Left ventricle myocardium inferior (tissue), 1 donor: Measurements from ENCODE around the gene FAM193A. TPM values are rescaled to one million over a fixed set of nuclear protein-coding genes. Genes with fewer than 3 reads are reported as not detected.
"Not testable (repeated sequence)": the region's sequence is repeated elsewhere in the genome, so short reads cannot be mapped to it uniquely, and the experiment has no call there.

Experiments used
- DNase-seq: peaks from one replicate; pipeline ENCODE4 v3.0.0-alpha.2; 2020
- H3K27ac ChIP-seq: fragments of 200-600 bp; replicated peaks from 2 replicates; pipeline ENCODE4 v1.8.0; 2021
- H3K27me3 ChIP-seq: fragments of 200-600 bp; 2 replicates; pipeline ENCODE4 v1.8.0; 2021; ENCODE audit warnings: low read depth
- H3K36me3 ChIP-seq: fragments of 200-600 bp; 2 replicates; pipeline ENCODE4 v1.8.0; 2021
- H3K4me1 ChIP-seq: fragments of 200-600 bp; 2 replicates; pipeline ENCODE4 v1.8.0; 2021
- H3K4me3 ChIP-seq: fragments of 200-600 bp; 2 replicates; pipeline ENCODE4 v1.8.0; 2021; ENCODE audit warnings: mild to moderate bottlenecking, moderate library complexity
- H3K9me3 ChIP-seq: fragments of 200-600 bp; replicated peaks from 2 replicates; pipeline ENCODE4 v1.8.0; 2021
- intact Hi-C: fragments of 100-400 bp; cut with micrococcal nuclease; formaldehyde crosslinking; loops from one replicate; pipeline ENCODE4 v1.11.0; 2022
- total RNA-seq: library from RNA; stranded (reverse); fragmentation: NEBNext Ultra II Directional; extraction: Animal tissue kit (Norgen Biotek cat#: 25700); gene quantifications from one replicate; pipeline ENCODE4 v1.2.1, GENCODE V29; 2021
- TF ChIP-seq, protein P1 (sequence below): fragments of 200-600 bp; IDR thresholded peaks from 2 replicates; pipeline ENCODE4 v1.8.0; 2021; ENCODE audit warnings: antibody characterized with exemption, mild to moderate bottlenecking, borderline replicate concordance
- donor health status: DM: no; HTN: yes; CAD: no; lungs with severe emphysema.

The FAM193A gene
- total RNA-seq, 1 donor from 2014 or later: 16.0 TPM

DNA sequence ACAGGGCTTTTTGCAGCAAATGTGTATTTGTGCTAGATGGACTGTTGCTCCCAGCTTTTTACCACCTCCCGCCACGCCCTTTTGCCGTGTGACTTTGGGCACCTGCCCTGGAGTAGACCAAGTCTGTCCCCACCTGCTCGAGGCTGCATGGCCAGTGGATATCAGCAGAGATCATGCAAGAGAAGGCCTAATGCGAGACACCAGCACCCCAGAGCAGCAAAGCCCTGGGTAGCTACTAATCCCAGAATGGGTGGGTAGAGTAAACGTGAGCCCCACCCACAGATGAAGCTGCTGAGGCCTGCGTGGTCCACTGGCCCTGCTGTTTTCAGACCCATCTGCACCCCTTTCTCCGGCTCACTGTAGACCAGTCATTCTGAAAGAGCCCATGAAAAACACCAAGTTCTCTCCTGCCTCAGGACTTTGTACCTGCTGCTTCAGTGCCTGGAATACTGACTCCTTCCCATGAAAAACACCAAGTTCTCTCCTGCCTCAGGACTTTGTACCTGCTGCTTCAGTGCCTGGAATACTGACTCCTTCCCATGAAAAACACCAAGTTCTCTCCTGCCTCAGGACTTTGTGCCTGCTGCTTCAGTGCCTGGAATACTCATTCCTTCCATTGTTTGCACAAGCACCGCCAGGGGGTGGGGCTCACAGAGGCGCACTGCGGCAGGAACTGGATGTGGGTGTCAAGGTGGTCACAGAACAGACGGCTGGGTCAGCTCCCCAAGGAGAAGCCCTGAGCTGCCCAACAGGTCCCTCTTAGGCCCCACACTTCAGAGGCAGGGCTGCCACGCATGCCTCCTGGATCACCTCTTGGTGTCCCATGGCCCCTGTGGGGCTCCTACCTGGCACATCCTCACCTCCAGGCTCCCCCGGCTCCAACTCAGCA, 224.8 kb downstream of the FAM193A start:
- TF ChIP-seq, protein P1, sequence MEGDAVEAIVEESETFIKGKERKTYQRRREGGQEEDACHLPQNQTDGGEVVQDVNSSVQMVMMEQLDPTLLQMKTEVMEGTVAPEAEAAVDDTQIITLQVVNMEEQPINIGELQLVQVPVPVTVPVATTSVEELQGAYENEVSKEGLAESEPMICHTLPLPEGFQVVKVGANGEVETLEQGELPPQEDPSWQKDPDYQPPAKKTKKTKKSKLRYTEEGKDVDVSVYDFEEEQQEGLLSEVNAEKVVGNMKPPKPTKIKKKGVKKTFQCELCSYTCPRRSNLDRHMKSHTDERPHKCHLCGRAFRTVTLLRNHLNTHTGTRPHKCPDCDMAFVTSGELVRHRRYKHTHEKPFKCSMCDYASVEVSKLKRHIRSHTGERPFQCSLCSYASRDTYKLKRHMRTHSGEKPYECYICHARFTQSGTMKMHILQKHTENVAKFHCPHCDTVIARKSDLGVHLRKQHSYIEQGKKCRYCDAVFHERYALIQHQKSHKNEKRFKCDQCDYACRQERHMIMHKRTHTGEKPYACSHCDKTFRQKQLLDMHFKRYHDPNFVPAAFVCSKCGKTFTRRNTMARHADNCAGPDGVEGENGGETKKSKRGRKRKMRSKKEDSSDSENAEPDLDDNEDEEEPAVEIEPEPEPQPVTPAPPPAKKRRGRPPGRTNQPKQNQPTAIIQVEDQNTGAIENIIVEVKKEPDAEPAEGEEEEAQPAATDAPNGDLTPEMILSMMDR: peak; percentile 24
- intact Hi-C loops: loop anchor here (10.0 kb wide), 1 partner anchor 194 kb away; no protein-coding TSS in a partner anchor
- Histone ChIP-seq H3K9me3 (no peaks in the 10 kb centered on the region), H3K36me3 (no peaks in the 10 kb centered on the region), H3K27me3 (no peaks in the 10 kb centered on the region), H3K27ac (no peak overlapping the region), H3K4me1 (peaks cover 26% of the 10 kb centered on the region), H3K4me3 (no peak overlapping the region)
- DNase-seq: no peak

DNA sequence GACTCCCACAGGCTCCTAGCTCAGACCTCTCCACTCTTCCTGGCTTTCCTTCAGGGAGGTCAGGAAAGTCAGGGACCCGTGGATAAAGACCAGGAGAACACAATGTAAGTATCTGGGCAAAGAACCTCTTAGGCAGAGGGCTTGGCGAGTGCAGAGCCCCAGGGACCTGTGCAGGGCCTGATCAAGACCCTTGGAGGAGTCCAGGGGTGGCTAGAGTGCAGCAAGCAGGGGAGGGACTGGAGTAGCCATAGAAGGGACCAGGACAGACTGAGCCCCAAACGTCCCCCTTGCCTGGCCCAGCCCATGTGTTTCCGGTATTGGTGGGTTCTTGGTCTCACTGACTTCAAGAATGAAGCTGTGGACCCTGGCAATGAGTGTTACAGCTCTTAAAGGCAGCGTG, 225.6 kb downstream of the FAM193A start:
- Histone ChIP-seq H3K4me1 (peaks cover 20% of the 10 kb centered on the region), H3K27me3 (no peaks in the 10 kb centered on the region), H3K27ac (no peak overlapping the region), H3K4me3 (no peak overlapping the region), H3K36me3 (no peaks in the 10 kb centered on the region), H3K9me3 (no peaks in the 10 kb centered on the region)
- DNase-seq: no peak
- TF ChIP-seq, protein P1: no peak
- intact Hi-C loops: loop anchor here (10.0 kb wide), 1 partner anchor 193 kb away; no protein-coding TSS in a partner anchor

DNA sequence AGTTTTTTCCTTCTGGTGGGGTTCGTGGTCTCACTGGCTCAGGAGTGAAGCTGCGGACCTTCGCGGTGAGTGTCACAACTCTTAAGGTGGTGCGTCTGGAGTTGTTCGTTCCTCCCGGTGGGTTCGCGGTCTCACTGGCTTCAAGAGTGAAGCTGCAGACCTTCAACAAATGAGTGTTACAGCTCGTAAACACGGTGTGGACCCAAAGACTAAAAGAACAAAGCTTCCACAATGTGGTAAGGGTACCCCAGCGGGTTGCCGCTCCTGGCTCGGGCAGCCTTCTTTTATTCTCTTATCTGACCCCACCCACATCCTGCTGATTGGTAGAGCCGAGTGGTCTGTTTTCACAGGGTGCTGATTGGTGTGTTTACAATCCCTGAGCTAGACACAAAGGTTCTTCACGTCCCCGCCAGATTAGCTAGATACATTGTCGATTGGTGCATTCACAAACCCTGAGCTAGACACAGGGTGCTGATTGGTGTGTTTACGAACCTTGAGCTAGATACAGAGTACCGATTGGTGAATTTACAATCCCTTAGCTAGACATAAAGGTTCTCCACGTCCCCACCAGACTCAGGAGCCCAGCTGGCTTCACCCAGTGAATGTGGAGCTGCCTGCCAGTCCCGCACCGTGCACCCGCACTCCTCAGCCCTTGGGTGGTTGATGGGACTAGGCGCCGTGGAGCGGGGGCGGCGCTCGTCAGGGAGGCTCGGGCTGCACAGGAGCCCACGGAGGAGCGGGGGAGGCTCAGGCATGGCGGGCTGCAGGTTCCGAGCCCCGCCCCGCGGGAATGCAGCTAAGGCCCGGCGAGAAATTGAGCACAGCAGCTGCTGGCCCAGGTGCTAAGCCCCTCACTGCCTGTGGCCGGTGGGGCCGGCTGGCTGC, 226.3 kb downstream of the FAM193A start:
- H3K4me3 ChIP-seq, H3K27me3 ChIP-seq, H3K9me3 ChIP-seq, H3K36me3 ChIP-seq, DNase-seq, H3K27ac ChIP-seq: not testable (repeated sequence)
- H3K4me1 ChIP-seq: peaks cover 25% of the 10 kb centered on the region
- intact Hi-C loops: loop anchor here (10.0 kb wide), 1 partner anchor 192 kb away; no protein-coding TSS in a partner anchor

DNA sequence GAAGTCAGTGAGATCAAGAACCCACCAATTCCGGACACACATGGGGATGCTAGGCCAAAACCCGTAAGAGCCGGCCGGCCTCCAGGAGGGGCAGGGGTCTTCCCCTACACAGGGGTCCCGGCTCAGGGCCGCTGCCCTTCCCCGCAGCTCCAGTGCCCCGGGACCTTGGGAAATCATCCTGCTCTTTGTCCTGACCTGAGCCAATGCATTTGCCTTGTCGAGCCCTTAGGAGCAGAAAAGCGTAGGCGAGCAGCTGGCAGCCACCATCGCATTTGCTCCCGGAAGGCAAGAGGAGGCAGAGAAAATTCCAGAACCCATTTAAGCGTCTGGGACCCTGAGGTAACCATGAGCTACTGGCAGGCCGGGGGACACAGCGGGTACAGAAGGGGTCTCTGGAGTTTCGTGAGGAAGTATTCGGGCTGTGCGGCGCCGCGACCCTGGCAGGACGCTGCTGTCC, 227.1 kb downstream of the FAM193A start:
- H3K27ac ChIP-seq: peak overlapping the region; percentile 80
- DNase-seq: no peak
- intact Hi-C loops: loop anchor here (10.0 kb wide), 1 partner anchor 191 kb away; no protein-coding TSS in a partner anchor
- no peaks in the 10 kb centered on the region for H3K27me3 ChIP-seq
- H3K4me1 ChIP-seq: peaks cover 30% of the 10 kb centered on the region
- H3K36me3 ChIP-seq: no peaks in the 10 kb centered on the region
- H3K9me3 ChIP-seq: no peaks in the 10 kb centered on the region
- TF ChIP-seq, protein P1: no peak
- H3K4me3 ChIP-seq: peak overlapping the region; percentile 67

DNA sequence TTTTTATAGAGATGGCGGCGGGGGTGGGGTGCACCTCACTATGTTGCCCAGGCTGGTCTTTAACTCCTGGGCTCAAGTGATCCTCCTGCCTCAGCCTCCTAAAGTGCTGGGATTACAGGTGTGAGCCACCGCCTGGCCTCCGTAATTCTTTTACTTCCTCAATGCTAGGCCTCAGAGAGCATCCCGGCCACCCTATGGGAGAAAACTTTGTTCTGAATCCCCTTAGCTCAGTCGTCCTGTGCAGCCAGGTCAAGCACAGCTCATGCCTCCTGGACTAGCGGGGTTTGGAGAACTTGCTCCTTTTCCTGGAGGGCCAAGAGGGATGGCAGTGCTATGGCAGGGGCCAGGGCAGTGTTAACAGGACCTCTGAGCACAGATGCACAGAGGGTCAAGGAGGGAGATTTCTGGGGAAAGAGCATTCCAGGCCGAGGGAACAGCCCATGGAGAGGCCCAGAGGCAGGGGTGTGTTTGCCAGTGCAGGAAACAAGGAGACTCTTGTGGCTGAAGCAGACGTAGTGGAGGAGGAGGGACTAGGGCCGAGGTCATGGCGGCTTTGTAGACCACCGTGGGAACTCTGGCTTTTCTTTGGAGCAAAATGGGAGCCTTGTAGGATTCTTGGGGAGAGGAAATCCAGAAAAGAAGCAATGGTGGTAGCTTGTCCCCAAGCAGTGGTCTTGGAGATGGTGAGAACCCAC, 229.5 kb downstream of the FAM193A start:
- no peaks in the 10 kb centered on the region for H3K9me3 ChIP-seq
- no peaks in the 10 kb centered on the region for H3K27me3 ChIP-seq
- no peak overlapping the region for H3K4me3 ChIP-seq
- H3K27ac ChIP-seq: no peak overlapping the region
- DNase-seq: no peak
- intact Hi-C loops: loop anchor here (10.0 kb wide), 1 partner anchor 189 kb away; no protein-coding TSS in a partner anchor
- no peaks in the 10 kb centered on the region for H3K36me3 ChIP-seq
- H3K4me1 ChIP-seq: peaks cover 30% of the 10 kb centered on the region
- TF ChIP-seq, protein P1: no peak
